Mucosa of descending colon (tissue), 3 donors: ENCODE results near the gene PTPRN. TPM values are rescaled to one million over a fixed set of nuclear protein-coding genes. Genes with fewer than 3 reads are reported as not detected.
A peak's percentile ranks its signal among the peaks of the same experiment; 100 is the strongest.

Experiments used
- ATAC-seq: fragments of 200-7000 bp; cut with Tn5 transposase; one replicate; pipeline ENCODE4 v1.9.1; 2020; ENCODE audit warnings: mild to moderate bottlenecking, moderate library complexity
- DNase-seq, 3 donors: peaks; one replicate each; pipeline ENCODE4 v3.0.0-alpha.2; 2020
- H3K36me3 ChIP-seq: fragments of 200-600 bp; one replicate; pipeline ENCODE4 v1.8.0; 2021; ENCODE audit warnings: low read depth, mild to moderate bottlenecking
- H3K4me1 ChIP-seq: fragments of 200-600 bp; one replicate; pipeline ENCODE4 v1.8.0; 2021; ENCODE audit warnings: low read depth, mild to moderate bottlenecking
- H3K4me3 ChIP-seq: fragments of 200-600 bp; one replicate; pipeline ENCODE4 v1.8.0; 2021; ENCODE audit warnings: mild to moderate bottlenecking
- H3K9me3 ChIP-seq: fragments of 200-600 bp; one replicate; pipeline ENCODE4 v1.8.0; 2021; ENCODE audit warnings: mild to moderate bottlenecking
- CTCF ChIP-seq: fragments of 200-600 bp; IDR thresholded peaks from one replicate; pipeline ENCODE4 v1.8.0; 2022; ENCODE audit warnings: antibody characterized with exemption, mild to moderate bottlenecking
- intact Hi-C, 2 donors: fragments of 100-400 bp; cut with DNase I in 1 of 2; cut with micrococcal nuclease in 1 of 2; formaldehyde crosslinking; loops; one replicate each; pipeline versions ENCODE4 v1.11.0 to v1.11.1; 2022; cut with DNase I, micrococcal nuclease
- total RNA-seq, 3 donors: library from RNA; stranded (reverse); fragmentation: NEBNext Ultra II Directional in 2 of 3; extraction: Animal tissue kit (Norgen Biotek cat#: 25700) in 2 of 3; gene quantifications; one replicate each; pipeline versions ENCODE4 v1.2.1 to v1.2.4, GENCODE V29; 2021 to 2023
- donor health status: DM: no; HTN: no; CAD: no; lungs with moderate emphysema.
- donor health status: DM: no; HTN: no; CAD: no.
- donor health status: DM: no; HTN: yes; CAD: no.

PTPRN gene
- total RNA-seq, 3 donors from 2014 or later, result 0.72 to 13.0 (median 1.0) TPM

GRCh38 chr2:219248845-219249202 lies 60.4 kb downstream of the PTPRN start:
- DNase-seq (no peak), ATAC-seq (no peak)
- no peaks in the 10 kb centered on the region for H3K36me3 ChIP-seq
- H3K4me1 ChIP-seq, result peaks cover 63% of the 10 kb centered on the region
- H3K9me3 ChIP-seq, result no peaks in the 10 kb centered on the region
- intact Hi-C loops, result no loop called here
- no peak overlapping the region for H3K4me3 ChIP-seq
- no peak for TF ChIP-seq CTCF

GRCh38 chr2:219247678-219248642 lies 61.2 kb downstream of the PTPRN start:
- intact Hi-C loops, result no loop called here
- peak; percentile 5 for ATAC-seq
- Histone ChIP-seq H3K9me3 (no peaks in the 10 kb centered on the region), H3K36me3 (no peaks in the 10 kb centered on the region), H3K4me3 (no peak overlapping the region), H3K4me1 (peaks cover 63% of the 10 kb centered on the region)
- no peak for TF ChIP-seq CTCF
- peak in 1 of 3 donors; percentile 64 for DNase-seq

GRCh38 chr2:219246559-219246958 lies 62.6 kb downstream of the PTPRN start:
- intact Hi-C loops, result no loop called here
- ATAC-seq, result no peak
- Histone ChIP-seq H3K9me3 (no peaks in the 10 kb centered on the region), H3K36me3 (no peaks in the 10 kb centered on the region), H3K4me1 (peaks cover 55% of the 10 kb centered on the region), H3K4me3 (no peak overlapping the region)
- DNase-seq, result no peak
- TF ChIP-seq CTCF, result no peak

- intact Hi-C loops, result no loop called here
- Histone ChIP-seq H3K4me1 (peaks cover 48% of the 10 kb centered on the region), H3K4me3 (peak overlapping the region; percentile 50), H3K36me3 (no peaks in the 10 kb centered on the region), H3K9me3 (no peaks in the 10 kb centered on the region)
- no peak for DNase-seq
- ATAC-seq, result no peak
- no peak for TF ChIP-seq CTCF
Measured at GRCh38 chr2:219245899-219246230, 63.3 kb downstream of the PTPRN start.

DNA sequence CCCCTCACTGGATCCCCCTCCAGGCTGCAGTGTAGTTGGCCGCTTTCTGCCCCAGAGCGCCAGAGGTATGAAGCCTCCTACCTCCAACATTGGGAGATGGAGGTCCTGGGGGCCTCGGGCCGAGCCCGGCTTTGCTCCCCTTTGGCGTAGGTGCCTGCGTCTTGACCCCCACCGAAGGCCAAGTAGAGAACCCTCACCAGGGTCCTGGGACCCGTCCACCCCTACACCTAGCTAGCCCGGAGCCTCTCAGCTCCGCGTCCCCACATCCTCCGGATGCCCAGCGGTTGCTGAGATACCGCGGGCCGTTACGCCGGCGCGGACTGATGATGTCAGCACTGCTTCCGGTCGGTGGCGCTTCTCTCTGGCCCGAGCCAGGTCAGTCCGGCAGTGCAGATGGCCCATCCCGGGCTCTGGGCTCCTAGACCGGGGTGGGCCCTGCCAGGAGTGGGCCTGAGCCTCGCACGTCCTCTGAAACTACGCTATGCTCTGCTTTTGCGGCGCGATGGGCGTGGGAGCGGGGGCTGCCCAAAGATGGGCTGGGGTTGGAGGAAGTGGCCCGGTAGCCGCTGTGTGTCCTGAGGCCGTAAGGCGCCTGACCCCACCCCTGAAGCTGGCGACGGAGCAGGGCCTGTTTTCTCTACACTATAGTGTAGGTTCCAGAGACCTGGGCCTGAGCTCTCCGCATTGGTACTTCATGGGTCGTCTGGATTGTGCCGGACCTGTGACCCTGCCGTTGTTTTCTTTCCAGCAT lies 63.9 kb downstream of the PTPRN start, which contains the start of the genes GLB1L and STK16:
TSS of gene GLB1L (minus strand) at position 297 of the 751 bp plus-strand sequence. CDS start 1,871 bp downstream, outside the sequence.
TSS of gene STK16 (plus strand) at position 332 of the 751 bp plus-strand sequence. CDS start 521 bp downstream, outside the sequence.
- peaks cover 43% of the 10 kb centered on the region for H3K4me1 ChIP-seq
- H3K4me3 ChIP-seq, result peak within 1 kb of the TSS; percentile 50
- H3K36me3 ChIP-seq, result no peaks in the 10 kb centered on the region
- DNase-seq (peak; percentile 96 to 97 (median 97)), ATAC-seq (peak; percentile 76)
- intact Hi-C loops, result no loop called here
- H3K9me3 ChIP-seq, result no peaks in the 10 kb centered on the region
- no peak for TF ChIP-seq CTCF
